COR-L47 (cell line): ENCODE results near the gene B3GNT2.

ENCODE experiments used
- DNase-seq: peaks from one replicate; lab custom pipeline; 2025; lab: John Stamatoyannopoulos, UW

B3GNT2 gene

GRCh38 chr2:62205554-62205953 lies 9.6 kb downstream of the B3GNT2 start:
- DNase-seq = no peak

GRCh38 chr2:62206024-62206423 lies 10.1 kb downstream of the B3GNT2 start:
- no peak for DNase-seq

- no peak for DNase-seq
These were observed 11.6 kb downstream of the B3GNT2 start for GRCh38 chr2:62207491-62207890.

GRCh38 chr2:62208074-62208757 lies 12.3 kb downstream of the B3GNT2 start:
- no peak for DNase-seq

GRCh38 chr2:62208758-62209114 lies 12.8 kb downstream of the B3GNT2 start:
- no peak for DNase-seq

GRCh38 chr2:62209427-62209991 lies 13.6 kb downstream of the B3GNT2 start:
- DNase-seq = no peak

GRCh38 chr2:62215306-62216064 lies 19.6 kb downstream of the B3GNT2 start:
- no peak for DNase-seq

- no peak for DNase-seq
These were observed 20.2 kb downstream of the B3GNT2 start for GRCh38 chr2:62216113-62216512.

- DNase-seq = no peak
These were observed 20.7 kb downstream of the B3GNT2 start for GRCh38 chr2:62216616-62217015.

- no peak for DNase-seq
These were observed 21.5 kb downstream of the B3GNT2 start for GRCh38 chr2:62217421-62217820.

- DNase-seq = no peak
These were observed 22.1 kb downstream of the B3GNT2 start for GRCh38 chr2:62217970-62218369.

- DNase-seq = no peak
These were observed 23.7 kb downstream of the B3GNT2 start for GRCh38 chr2:62219407-62220159.

- peak; percentile 7 for DNase-seq
These were observed 25.2 kb downstream of the B3GNT2 start for GRCh38 chr2:62221141-62221540.

- no peak for DNase-seq
These were observed 26.3 kb downstream of the B3GNT2 start for GRCh38 chr2:62222171-62222570.

GRCh38 chr2:62222674-62223073 lies 26.8 kb downstream of the B3GNT2 start:
- DNase-seq = no peak

- no peak for DNase-seq
These were observed 29.1 kb downstream of the B3GNT2 start for GRCh38 chr2:62224976-62225375.

GRCh38 chr2:62227386-62228075 lies 31.6 kb downstream of the B3GNT2 start:
- DNase-seq = no peak

- no peak for DNase-seq
These were observed 33.2 kb downstream of the B3GNT2 start for GRCh38 chr2:62229082-62229605.

- DNase-seq = no peak
These were observed 35.6 kb downstream of the B3GNT2 start for GRCh38 chr2:62231541-62231940.

GRCh38 chr2:62234755-62235655 lies 39.1 kb downstream of the B3GNT2 start:
- DNase-seq = no peak

- DNase-seq = no peak
These were observed 40.6 kb downstream of the B3GNT2 start for GRCh38 chr2:62236499-62236898.
